MM.1S (cell line): ENCODE data around the gene C16orf87.

Experiments
- DNase-seq: peaks from one replicate; pipeline ENCODE4 v3.0.0-alpha.2; 2015
- H2AFZ ChIP-seq: fragments of 300-600 bp; sonication (generic); 2 replicates; pipeline ENCODE4 v1.6.0; 2016; ENCODE audit warnings: antibody characterized with exemption, low read length
- H3F3A ChIP-seq: fragments of 300-600 bp; sonication (generic); 2 replicates; pipeline ENCODE4 v1.6.1; 2016; ENCODE audit warnings: mild to moderate bottlenecking, antibody characterized with exemption, low read length, moderate library complexity, mixed read lengths; ENCODE audit not compliant: insufficient read depth
- H3K27ac ChIP-seq: fragments of 300-600 bp; sonication (generic); 2 replicates; pipeline ENCODE4 v1.5.1; 2016; ENCODE audit warnings: mild to moderate bottlenecking, low read length
- H3K27me3 ChIP-seq: fragments of 300-600 bp; sonication (generic); replicated peaks from 2 replicates; pipeline ENCODE4 v1.6.0; 2016; ENCODE audit warnings: low read length; ENCODE audit not compliant: insufficient read depth
- H3K36me3 ChIP-seq: fragments of 300-600 bp; sonication (generic); replicated peaks from 2 replicates; pipeline ENCODE4 v1.6.1; 2016; ENCODE audit warnings: mild to moderate bottlenecking, low read length, mixed read lengths; ENCODE audit not compliant: insufficient read depth
- H3K4me1 ChIP-seq: fragments of 300-600 bp; sonication (generic); 2 replicates; pipeline ENCODE4 v1.6.1; 2016; ENCODE audit warnings: low read length, mixed read lengths
- H3K4me2 ChIP-seq: fragments of 300-600 bp; sonication (generic); 2 replicates; pipeline ENCODE4 v1.6.0; 2016; ENCODE audit warnings: low read depth, low read length
- H3K4me3 ChIP-seq: fragments of 300-600 bp; sonication (generic); 2 replicates; pipeline ENCODE4 v1.5.1; 2016; ENCODE audit warnings: low read length, mixed read lengths
- H3K79me2 ChIP-seq: fragments of 300-600 bp; sonication (generic); 2 replicates; pipeline ENCODE4 v1.6.1; 2016; ENCODE audit warnings: mixed run types, low read length, mixed read lengths
- H3K9ac ChIP-seq: fragments of 300-600 bp; sonication (generic); 2 replicates; pipeline ENCODE4 v1.6.1; 2016; ENCODE audit warnings: low read length, mixed read lengths
- H3K9me2 ChIP-seq: fragments of 300-600 bp; sonication (generic); replicated peaks from 2 replicates; pipeline ENCODE4 v1.6.1; 2016; ENCODE audit warnings: mild to moderate bottlenecking, low read length, mixed read lengths; ENCODE audit not compliant: insufficient read depth
- H3K9me3 ChIP-seq: fragments of 300-600 bp; sonication (generic); replicated peaks from 2 replicates; pipeline ENCODE4 v1.6.1; 2016; ENCODE audit warnings: mild to moderate bottlenecking, low read length, mixed read lengths; ENCODE audit not compliant: insufficient read depth
- H4K20me1 ChIP-seq: fragments of 300-600 bp; sonication (generic); 2 replicates; pipeline ENCODE4 v1.6.1; 2016; ENCODE audit warnings: mild to moderate bottlenecking, low read length, moderate library complexity, mixed read lengths; ENCODE audit not compliant: insufficient read depth
- EZH2 ChIP-seq: fragments of 300-600 bp; sonication (generic); optimal IDR thresholded peaks from 2 replicates; pipeline ENCODE3; 2017; ENCODE audit warnings: low read depth, mild to moderate bottlenecking, antibody characterized with exemption, low read length, mixed read lengths
- EZH2phosphoT487 ChIP-seq: fragments of 300-600 bp; sonication (generic); IDR thresholded peaks from 2 replicates; pipeline ENCODE4 v1.6.1; 2018; ENCODE audit warnings: antibody characterized with exemption, low read length
- TF ChIP-seq, protein P1 (sequence below): fragments of 300-600 bp; sonication (generic); IDR thresholded peaks from 2 replicates; pipeline ENCODE4 v1.5.1; 2016; ENCODE audit warnings: antibody characterized with exemption, low read length, mixed read lengths

C16orf87 gene

DNA sequence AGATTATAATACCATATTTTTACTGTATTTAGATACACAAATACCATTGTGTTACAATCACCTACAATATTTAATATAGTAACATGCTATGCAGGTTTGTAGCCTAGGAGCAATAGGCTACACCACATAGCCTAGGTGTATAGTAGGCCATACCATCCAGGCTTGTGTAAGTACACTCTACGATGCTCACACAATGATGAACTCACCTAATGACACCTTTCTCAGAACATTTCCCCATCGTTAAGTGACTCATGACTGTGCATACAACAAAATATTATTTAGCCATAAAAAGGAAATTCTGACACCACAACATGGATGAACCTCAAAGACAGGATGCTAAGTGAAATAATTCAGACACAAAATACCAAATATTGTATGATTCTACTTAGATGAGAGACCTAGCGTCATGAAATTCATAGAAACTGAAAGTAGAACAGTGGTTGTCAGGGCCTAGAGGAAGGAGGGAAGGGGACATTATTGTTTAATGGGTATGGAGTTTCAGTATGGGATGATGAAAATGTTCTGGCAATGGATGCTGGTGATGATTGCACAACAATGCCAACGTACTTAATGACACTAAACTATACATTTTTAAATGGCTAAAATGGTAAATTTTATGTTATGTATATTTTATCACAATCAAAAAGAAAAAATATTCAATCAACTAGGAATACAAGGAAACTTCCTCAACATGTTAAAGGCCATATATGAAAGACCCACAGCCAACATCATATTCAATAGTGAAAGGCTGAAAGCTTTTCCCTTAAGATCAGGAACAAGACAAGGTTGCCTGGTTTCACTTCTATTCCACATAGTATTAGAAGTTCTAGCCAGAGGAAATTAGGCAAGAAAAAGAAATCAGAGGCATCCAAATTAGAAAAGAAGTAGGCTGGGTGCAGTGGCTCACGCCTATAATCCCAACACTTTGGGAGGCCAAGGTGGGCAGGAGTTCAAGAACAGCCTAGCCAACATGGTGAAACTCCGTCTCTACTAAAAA lies 5.9 kb upstream of the C16orf87 start:
- Histone ChIP-seq H4K20me1 (no peaks in the 10 kb centered on the region), H3K4me3 (no peak overlapping the region), H3K27ac (no peak overlapping the region), H3F3A (peaks cover 2% of the 10 kb centered on the region; the same call in 1 of the 2 replicates), H2AFZ (no peak overlapping the region), H3K27me3 (no peaks in the 10 kb centered on the region), H3K9me2 (no peaks in the 10 kb centered on the region), H3K4me1 (no peaks in the 10 kb centered on the region), H3K79me2 (no peaks in the 10 kb centered on the region), H3K4me2 (no peak overlapping the region), H3K36me3 (no peaks in the 10 kb centered on the region), H3K9me3 (no peaks in the 10 kb centered on the region), H3K9ac (no peak overlapping the region)
- DNase-seq = no peak
- TF ChIP-seq, protein P1, sequence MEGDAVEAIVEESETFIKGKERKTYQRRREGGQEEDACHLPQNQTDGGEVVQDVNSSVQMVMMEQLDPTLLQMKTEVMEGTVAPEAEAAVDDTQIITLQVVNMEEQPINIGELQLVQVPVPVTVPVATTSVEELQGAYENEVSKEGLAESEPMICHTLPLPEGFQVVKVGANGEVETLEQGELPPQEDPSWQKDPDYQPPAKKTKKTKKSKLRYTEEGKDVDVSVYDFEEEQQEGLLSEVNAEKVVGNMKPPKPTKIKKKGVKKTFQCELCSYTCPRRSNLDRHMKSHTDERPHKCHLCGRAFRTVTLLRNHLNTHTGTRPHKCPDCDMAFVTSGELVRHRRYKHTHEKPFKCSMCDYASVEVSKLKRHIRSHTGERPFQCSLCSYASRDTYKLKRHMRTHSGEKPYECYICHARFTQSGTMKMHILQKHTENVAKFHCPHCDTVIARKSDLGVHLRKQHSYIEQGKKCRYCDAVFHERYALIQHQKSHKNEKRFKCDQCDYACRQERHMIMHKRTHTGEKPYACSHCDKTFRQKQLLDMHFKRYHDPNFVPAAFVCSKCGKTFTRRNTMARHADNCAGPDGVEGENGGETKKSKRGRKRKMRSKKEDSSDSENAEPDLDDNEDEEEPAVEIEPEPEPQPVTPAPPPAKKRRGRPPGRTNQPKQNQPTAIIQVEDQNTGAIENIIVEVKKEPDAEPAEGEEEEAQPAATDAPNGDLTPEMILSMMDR = no peak
- no peak for TF ChIP-seq EZH2phosphoT487
- TF ChIP-seq EZH2 = no peak

DNA sequence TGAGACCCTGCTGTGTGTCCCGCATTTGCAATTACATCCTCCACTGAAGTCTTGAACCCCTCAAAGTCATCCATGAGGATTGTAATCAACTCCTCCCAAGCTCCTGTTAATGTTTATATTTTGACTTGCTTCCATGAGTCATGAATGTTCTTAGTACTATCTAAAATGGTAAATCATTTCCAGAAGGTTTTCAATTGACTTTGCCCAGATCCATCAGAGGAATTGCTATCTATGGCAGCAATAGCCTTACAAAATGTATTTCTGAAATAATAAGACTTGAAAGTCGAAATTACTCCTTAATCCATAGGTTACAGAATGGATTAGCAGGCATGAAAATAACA lies 2.5 kb upstream of the C16orf87 start:
- H3K4me1 ChIP-seq = peaks cover 12% of the 10 kb centered on the region; the same call in 1 of the 2 replicates
- no peak overlapping the region for H3K27ac ChIP-seq
- no peaks in the 10 kb centered on the region for H3K27me3 ChIP-seq
- no peak overlapping the region for H2AFZ ChIP-seq
- no peak overlapping the region for H3K9ac ChIP-seq
- DNase-seq = no peak
- no peaks in the 10 kb centered on the region for H4K20me1 ChIP-seq
- no peaks in the 10 kb centered on the region for H3K9me3 ChIP-seq
- H3K79me2 ChIP-seq = peaks cover 22% of the 10 kb centered on the region
- H3K4me2 ChIP-seq = no peak overlapping the region
- no peaks in the 10 kb centered on the region for H3K36me3 ChIP-seq
- no peak overlapping the region for H3K4me3 ChIP-seq
- peaks cover 15% of the 10 kb centered on the region; the same call in 1 of the 2 replicates for H3F3A ChIP-seq
- H3K9me2 ChIP-seq = no peaks in the 10 kb centered on the region
- TF ChIP-seq, protein P1 = no peak
- no peak for TF ChIP-seq EZH2phosphoT487
- no peak for TF ChIP-seq EZH2

DNA sequence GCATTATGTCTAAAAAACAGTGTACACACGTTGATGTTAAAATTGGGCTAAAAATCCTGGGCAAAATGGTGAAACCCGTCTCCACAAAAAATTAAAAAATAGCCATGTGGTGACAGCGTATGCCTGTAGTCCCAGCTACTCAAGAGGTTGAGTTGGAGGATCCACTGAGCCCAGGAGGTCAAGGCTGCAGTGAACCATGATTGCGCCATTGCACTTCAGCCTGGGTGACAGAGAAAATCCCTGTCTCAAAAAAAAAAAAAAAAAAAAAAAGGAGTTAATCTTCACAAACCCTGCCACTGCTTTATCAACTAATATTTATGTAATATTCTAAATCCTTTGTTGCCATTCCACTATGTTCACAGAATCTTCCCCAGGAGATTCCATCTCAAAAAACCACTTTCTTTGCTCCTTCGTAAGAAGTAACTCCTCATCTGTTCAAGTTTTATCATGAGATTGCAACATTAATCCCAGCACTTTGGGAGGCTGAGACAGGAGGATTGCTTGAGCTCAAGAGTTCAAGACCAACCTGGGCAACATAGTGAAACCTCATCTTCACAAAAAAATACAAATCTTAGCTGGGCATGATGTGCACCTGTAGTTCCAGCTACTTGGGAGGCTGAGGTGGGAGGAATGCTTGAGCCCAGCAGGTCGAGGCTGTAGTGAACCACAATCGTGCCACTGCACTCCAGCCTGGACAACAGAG lies 1.9 kb upstream of the C16orf87 start:
- no peak overlapping the region for H2AFZ ChIP-seq
- H3K36me3 ChIP-seq = no peaks in the 10 kb centered on the region
- no peak for TF ChIP-seq EZH2phosphoT487
- TF ChIP-seq, protein P1 = no peak
- no peak for TF ChIP-seq EZH2
- H3K4me1 ChIP-seq = peaks cover 12% of the 10 kb centered on the region; the same call in 1 of the 2 replicates
- H3K9me2 ChIP-seq = no peaks in the 10 kb centered on the region
- no peak overlapping the region for H3K4me3 ChIP-seq
- H4K20me1 ChIP-seq = no peaks in the 10 kb centered on the region
- no peaks in the 10 kb centered on the region for H3K9me3 ChIP-seq
- no peak for DNase-seq
- no peak overlapping the region for H3K4me2 ChIP-seq
- H3K9ac ChIP-seq = no peak overlapping the region
- peaks cover 19% of the 10 kb centered on the region; the same call in 1 of the 2 replicates for H3F3A ChIP-seq
- no peak overlapping the region for H3K27ac ChIP-seq
- no peaks in the 10 kb centered on the region for H3K27me3 ChIP-seq
- H3K79me2 ChIP-seq = peaks cover 27% of the 10 kb centered on the region
